ENCODE measurements around the gene AQP9. TPM values are rescaled to one million over a fixed set of nuclear protein-coding genes. Genes with fewer than 3 reads are reported as not detected.
"Not testable (repeated sequence)": the region's sequence is repeated elsewhere in the genome, so short reads cannot be mapped to it uniquely, and the experiment has no call there.

The AQP9 gene
- total RNA-seq, 2 donors from 2014 or later = 0.17 to 0.18 TPM

- WGBS = 90% methylated on average over 3 of the region's 3 CpGs
- H3K27ac ChIP-seq = no peak overlapping the region
- no peak for DNase-seq (ENCODE audit: low spot score)
- H3K27me3 ChIP-seq (replicated peaks; ENCODE audit: insufficient read depth) = no peaks in the 10 kb centered on the region
- TF ChIP-seq POLR2AphosphoS5 (IDR thresholded peaks at IDR 0.05) = no peak
- TF ChIP-seq CTCF (IDR thresholded peaks at IDR 0.05) = no peak
- TF ChIP-seq POLR2A (IDR thresholded peaks at IDR 0.05) = no peak
- intact Hi-C loops (cut with DNase I) = no loop called here
- no peaks in the 10 kb centered on the region for H3K9me3 ChIP-seq
- no peaks in the 10 kb centered on the region for H3K36me3 ChIP-seq
- H3K4me3 ChIP-seq = no peak overlapping the region
- no peaks in the 10 kb centered on the region for H3K4me1 ChIP-seq (replicated peaks)
Measured at GRCh38 chr15:58109419-58109818, 28.8 kb upstream of the AQP9 start.

- Histone ChIP-seq H3K36me3 (no peaks in the 10 kb centered on the region), H3K4me3 (no peak overlapping the region), H3K9me3 (no peaks in the 10 kb centered on the region), H3K4me1 (replicated peaks) (no peaks in the 10 kb centered on the region), H3K27me3 (replicated peaks; ENCODE audit: insufficient read depth) (no peaks in the 10 kb centered on the region), H3K27ac (no peak overlapping the region)
- DNase-seq (ENCODE audit: low spot score) = no peak
- TF ChIP-seq POLR2A (IDR thresholded peaks at IDR 0.05) = no peak
- TF ChIP-seq CTCF (IDR thresholded peaks at IDR 0.05) = no peak
- no peak for TF ChIP-seq POLR2AphosphoS5 (IDR thresholded peaks at IDR 0.05)
- intact Hi-C loops (cut with DNase I) = no loop called here
- WGBS = 58% methylated on average over 6 of the region's 6 CpGs
Measured at GRCh38 chr15:58110999-58111717, 27.0 kb upstream of the AQP9 start.

- Histone ChIP-seq H3K9me3 (no peaks in the 10 kb centered on the region), H3K4me3 (no peak overlapping the region), H3K36me3 (no peaks in the 10 kb centered on the region), H3K27me3 (replicated peaks; ENCODE audit: insufficient read depth) (no peaks in the 10 kb centered on the region), H3K27ac (no peak overlapping the region), H3K4me1 (replicated peaks) (no peaks in the 10 kb centered on the region)
- intact Hi-C loops (cut with DNase I) = no loop called here
- TF ChIP-seq CTCF (IDR thresholded peaks at IDR 0.05) (no peak), POLR2A (IDR thresholded peaks at IDR 0.05) (no peak), POLR2AphosphoS5 (IDR thresholded peaks at IDR 0.05) (no peak)
- 96% methylated on average over 5 of the region's 5 CpGs for WGBS
- no peak for DNase-seq (ENCODE audit: low spot score)
Measured at GRCh38 chr15:58111718-58112104, 26.5 kb upstream of the AQP9 start.

- H3K27me3 ChIP-seq (replicated peaks; ENCODE audit: insufficient read depth); intact Hi-C loops (cut with DNase I); H3K9me3 ChIP-seq; H3K4me3 ChIP-seq; H3K4me1 ChIP-seq (replicated peaks); H3K27ac ChIP-seq; DNase-seq (ENCODE audit: low spot score); H3K36me3 ChIP-seq: not testable (repeated sequence)
- 32% methylated on average over 5 of the region's 5 CpGs for WGBS
Measured at GRCh38 chr15:58113358-58113757, 24.8 kb upstream of the AQP9 start.

- DNase-seq (ENCODE audit: low spot score) = no peak
- intact Hi-C loops (cut with DNase I) = loop anchor here (2.0 kb wide), 1 partner anchor 66 kb away; no protein-coding TSS in a partner anchor
- H3K4me3 ChIP-seq = no peak overlapping the region
- no peak overlapping the region for H3K27ac ChIP-seq
- WGBS = 77% methylated on average over 3 of the region's 3 CpGs
- no peak for TF ChIP-seq POLR2AphosphoS5 (IDR thresholded peaks at IDR 0.05)
- no peaks in the 10 kb centered on the region for H3K9me3 ChIP-seq
- H3K27me3 ChIP-seq (replicated peaks; ENCODE audit: insufficient read depth) = no peaks in the 10 kb centered on the region
- H3K4me1 ChIP-seq (replicated peaks) = no peaks in the 10 kb centered on the region
- no peaks in the 10 kb centered on the region for H3K36me3 ChIP-seq
Measured at GRCh38 chr15:58114388-58114787, 23.8 kb upstream of the AQP9 start.

- Histone ChIP-seq H3K4me3 (no peak overlapping the region), H3K4me1 (replicated peaks) (no peaks in the 10 kb centered on the region), H3K36me3 (no peaks in the 10 kb centered on the region), H3K27me3 (replicated peaks; ENCODE audit: insufficient read depth) (no peaks in the 10 kb centered on the region), H3K9me3 (no peaks in the 10 kb centered on the region), H3K27ac (no peak overlapping the region)
- TF ChIP-seq POLR2A (IDR thresholded peaks at IDR 0.05) (no peak), CTCF (IDR thresholded peaks at IDR 0.05) (no peak), POLR2AphosphoS5 (IDR thresholded peaks at IDR 0.05) (no peak)
- intact Hi-C loops (cut with DNase I) = loop anchor here (2.0 kb wide), 1 partner anchor 66 kb away; no protein-coding TSS in a partner anchor
- no peak for DNase-seq (ENCODE audit: low spot score)
Measured at GRCh38 chr15:58114812-58115211, 23.4 kb upstream of the AQP9 start.
